NCI-H1092 (cell line): ENCODE results near the gene HCN4.

Experiments used
- DNase-seq: peaks from one replicate; lab custom pipeline; 2025; lab: John Stamatoyannopoulos, UW

The HCN4 gene

DNA sequence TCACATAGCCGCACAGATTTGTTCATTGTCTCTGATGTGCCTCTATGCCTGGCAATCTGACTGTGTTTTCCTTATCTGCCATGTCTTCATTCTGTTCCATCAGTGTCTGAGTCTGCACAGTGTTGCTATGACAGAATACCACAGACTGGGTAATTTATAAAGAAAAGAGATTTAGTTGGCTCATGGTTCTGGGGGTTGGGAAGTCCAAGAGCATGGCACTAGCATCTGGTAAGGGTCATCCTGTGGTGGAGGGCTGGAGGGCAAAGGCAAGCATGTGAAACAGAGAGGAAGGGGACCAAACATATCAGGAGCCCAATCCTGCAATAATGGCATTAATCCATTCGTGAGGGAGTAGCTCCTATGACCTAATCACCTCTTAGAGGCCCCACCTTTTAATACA, 11.9 kb upstream of the HCN4 start:
- DNase-seq = no peak

DNA sequence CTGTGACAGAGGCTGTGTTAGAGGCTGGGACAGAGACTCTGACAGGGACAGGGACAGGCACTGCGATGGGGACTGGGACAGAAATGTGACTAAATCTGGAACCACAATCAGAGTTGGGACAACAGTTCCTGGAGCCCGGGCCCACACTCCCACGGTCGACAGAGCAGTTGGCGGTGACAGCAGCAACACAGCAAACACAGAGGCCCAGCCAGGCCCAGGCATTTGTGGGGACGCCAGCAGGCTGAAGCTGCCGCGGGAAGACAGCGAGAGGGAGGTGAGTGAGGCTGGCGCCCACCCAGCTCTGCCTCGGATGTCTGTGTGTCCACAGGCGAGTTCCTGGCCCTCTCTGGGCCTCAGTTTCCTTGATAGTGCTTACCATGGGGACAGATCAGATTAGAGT, 9.3 kb upstream of the HCN4 start:
- no peak for DNase-seq

DNA sequence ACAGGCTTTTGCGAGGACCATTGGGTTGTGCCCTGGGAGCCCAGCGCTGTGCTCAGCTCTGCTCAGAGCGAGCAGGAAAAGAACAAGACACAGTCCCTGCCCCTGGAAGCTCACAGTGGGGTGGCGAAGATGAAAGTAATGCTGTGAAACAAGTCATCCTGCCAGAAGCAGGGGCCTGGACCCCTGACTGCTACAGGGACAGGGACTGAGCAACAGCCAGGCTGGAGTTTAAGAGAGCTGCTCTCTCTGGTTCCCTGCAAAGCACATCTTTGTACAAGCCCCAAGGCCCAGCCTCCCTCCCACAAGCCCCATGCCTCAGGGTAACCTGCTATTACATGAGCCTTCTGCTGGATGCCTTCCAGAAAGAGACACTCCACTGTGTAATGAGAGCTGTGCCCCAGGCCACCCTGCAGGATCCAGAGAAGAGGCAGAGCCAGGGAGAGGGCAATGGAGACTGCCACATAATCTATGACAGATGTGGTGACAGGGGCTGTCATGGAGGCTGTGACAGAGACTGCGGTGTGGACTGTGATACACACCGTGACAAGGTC, 7.1 kb upstream of the HCN4 start:
- DNase-seq = peak; percentile 71

DNA sequence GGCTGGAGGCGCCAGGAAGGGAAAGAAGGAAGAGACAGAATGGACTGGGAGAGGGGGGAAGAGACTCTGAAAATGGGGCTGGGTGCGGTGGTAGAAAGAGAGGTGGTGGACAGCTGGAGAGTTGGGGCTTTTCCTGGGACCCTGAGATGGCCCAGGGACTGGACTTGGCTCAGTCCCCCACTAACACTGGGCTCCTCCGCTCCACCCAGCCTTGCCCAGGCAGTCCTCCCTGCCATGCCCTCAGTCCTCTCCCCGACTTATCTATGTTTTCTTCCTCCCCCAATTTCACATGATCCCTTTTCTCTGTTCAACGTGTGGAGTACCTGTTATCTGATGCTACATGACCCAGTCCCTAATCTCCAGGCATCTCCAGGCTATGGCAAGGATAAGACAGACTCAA, 6.3 kb upstream of the HCN4 start:
- no peak for DNase-seq

DNA sequence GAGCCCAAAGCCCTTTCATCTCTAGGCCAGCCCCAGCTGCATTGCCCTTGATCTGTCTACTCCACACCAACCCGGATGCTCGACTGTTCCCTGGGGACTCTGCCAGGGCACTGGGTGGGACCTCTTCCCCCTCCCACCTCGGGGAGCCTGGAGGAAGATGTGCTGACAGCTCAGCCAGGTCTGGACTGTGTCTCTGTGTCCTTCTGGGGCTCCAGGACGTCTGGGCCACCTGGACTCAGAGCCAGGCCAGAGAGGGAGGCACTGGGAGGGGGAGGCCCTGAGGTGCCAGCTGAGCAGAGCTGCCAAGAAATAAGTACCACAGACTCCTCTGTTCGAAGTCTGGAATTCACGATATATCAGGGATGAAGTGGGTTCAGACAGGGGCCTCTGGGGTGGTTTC, 5.8 kb upstream of the HCN4 start:
- no peak for DNase-seq

DNA sequence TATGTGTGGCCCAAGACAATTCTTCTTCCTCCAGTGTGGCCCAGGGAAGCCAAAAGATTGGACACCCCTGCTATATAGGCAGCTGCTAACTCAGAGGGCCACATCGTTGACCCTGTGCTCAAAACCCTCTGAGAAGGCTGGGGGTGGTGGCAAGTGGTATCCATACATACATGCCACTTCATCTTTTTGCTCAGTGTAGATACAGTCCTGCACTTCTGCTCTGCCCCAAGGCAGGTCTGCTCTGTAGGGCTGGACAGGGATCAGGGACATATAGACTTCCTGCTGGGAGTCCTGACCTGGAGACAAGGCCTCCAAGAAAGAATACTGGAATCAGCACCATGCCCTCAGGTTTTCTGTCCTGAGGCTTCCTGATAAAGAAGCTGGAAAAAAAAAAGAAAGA, 4.5 kb upstream of the HCN4 start:
- DNase-seq = no peak

DNA sequence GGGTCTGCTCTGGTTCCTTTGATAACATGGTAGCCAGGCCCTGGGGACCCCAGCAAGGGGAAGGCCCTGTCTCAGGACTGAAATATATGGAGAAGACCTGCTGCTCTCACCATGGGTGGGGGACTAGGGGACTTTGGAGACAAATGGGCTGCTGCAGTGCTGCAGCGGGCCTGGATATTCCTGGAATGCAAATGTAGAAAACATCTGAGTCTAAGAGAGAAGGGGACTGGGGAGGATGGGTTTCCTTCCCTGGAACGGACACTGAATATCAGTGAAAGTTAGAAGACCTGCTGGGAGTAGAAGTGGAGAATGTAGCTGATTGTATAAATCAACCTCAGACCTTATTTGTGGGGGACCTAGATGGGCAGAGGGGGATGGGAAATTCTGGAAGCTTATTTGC, 3.1 kb upstream of the HCN4 start:
- DNase-seq = no peak

DNA sequence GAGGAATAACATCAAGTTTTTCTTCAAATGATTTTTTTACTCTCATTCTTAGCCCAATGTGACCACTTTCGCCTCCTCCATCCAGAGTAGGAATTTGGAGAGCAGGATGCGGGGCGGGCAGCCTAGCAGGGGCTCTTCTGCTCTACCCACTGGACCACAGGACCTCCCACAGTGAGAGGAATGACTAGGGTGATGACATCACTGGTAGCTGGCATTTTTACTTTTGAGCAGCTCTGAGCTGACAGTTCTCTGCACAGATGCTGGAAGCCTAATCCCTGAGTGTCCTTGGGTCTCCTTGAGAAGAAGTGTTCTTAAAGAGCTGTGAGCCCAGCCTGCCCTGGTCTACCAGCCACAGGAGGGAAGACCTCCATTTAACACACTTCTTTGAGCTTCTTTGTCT, 1.4 kb upstream of the HCN4 start:
- no peak for DNase-seq

DNA sequence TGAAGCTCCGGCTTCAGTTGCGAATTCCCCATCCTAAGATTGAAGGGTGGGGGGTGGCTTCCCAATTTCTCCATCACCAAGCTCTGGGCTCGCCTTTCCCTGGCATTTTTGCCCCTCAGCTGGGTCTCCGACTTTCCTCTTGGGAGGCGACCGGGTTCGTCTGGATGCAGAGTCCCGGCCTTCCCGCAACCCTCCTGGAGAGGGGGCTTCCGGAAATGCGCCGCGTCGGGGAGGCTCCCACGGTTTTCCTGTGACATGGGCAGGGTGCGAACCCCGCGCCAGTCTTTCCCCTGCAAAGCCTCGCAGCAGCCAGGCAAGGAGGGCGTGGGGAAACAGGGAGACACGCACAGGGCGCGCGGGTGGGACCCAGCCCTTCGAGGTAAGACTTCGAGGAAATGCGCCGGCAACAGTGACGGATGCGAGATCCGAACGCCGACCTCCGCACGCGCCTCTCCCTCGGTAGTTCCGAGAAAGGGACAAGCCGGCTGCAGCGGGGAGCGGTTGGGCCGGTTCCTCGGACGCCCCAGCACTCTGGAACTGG, 466 bp upstream of the HCN4 start:
- DNase-seq = no peak

DNA sequence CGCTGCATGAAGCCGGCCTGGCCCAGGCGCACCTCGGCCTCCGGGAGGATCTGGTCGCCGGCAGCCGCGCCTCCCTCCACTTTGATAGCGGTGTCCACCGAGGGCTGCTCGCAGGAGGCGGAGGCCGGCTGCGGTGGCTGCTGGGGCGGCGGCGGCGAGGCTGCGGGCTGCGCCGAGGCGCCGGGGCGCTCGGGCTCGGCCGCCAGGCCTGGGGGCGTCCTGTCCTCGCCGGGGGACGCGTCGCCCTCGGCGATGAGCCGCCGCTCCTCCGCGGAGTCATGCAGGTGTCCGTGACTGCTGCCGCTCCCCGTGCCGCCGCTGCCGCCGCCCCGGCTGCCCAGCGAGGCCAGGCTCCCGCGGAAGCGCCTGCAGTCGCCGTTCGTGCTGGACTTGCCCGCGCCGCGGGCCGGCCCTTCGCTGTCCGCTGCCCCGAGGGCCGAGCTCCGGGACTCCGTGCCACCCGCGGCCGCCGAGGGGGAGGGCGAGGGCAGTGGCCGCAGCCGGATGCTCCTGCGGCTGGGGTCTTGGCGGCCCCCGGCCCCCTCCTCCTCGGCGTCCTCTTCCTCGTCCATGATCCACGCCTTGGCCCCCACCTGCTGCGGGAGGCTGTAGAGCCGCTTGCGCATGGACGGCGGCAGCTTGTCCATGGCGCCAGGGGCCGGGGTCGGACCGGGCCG, 996 bp downstream of the HCN4 start:
- no peak for DNase-seq

DNA sequence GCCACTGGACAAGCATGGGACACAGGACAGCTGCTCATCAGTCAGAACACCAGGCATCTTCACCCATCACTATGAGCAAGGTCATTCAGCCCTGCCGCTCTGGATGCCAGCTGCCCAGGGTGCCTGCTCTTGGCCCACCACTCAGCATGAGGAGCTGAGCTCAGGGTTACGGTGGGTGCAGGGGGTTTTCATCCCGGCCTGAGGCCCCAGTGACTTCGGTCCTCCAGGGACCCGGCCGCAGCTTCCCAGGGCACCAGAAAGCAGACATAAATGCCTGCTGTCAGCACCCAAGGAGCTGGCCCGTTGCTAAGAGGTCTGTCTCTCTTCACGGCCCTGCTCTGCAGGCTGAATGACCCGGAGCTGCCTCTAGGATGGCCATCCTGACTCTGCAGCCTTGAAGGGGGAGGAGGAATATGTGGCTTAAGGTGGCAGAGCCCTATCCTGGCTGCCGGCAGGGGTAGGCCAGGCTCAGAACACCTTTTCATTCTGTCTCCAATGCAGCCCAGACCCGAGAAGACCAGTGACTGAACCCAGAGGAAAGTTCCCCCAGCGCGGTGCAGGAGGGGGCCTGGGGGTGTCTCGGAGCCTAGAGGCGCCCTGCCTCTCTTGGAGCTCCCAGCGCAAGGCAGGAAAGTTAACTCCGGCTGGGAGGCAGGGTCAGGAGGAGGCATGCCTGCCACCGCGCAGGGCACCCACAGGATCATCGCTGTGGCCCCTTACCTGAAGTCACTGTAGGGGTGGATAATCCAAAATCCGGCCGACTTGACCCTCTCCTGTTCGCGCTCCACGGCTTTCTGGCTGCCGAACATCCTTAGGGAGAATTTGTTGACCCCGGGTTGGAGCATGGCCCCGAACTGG, 1.8 kb downstream of the HCN4 start:
- DNase-seq = no peak

DNA sequence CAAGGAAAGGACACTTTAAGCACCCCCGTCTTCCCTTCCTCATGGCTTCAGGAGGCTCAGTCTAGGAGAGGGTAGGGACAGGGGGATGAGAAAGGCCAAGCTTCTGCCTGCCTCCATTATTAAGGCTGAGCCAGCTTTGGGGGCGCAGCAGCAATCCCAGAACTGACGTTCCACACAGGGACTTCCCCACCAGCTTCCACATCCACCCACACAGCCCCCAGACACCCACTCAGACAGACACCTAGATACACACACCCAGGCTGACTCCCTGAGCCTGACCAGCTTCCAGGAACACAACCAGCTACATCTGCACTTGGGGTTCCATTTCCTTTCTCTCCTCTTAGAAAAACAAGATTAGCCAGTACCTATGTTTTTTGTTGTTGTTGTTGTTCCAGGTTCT, 4.7 kb downstream of the HCN4 start:
- no peak for DNase-seq

DNA sequence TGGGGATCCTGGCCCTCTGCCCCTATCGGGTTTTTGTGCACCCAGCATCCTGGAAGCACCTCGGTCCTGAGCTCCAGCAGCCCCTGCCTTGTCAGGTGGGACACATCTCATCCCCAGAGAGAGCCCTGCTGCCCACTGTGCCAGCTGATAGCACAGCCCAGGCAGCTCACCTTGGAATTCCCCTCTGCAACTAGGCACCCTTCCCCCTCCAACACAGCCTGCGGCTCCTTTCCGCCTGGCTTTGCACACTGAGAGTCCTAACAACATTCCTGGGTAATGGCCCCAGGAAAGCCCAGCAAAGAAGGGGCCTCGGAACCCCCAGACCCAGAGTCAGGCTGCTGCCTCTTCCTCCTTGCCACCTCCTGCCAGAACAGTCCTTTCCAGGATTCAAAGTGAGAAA, 5.9 kb downstream of the HCN4 start:
- DNase-seq = no peak

DNA sequence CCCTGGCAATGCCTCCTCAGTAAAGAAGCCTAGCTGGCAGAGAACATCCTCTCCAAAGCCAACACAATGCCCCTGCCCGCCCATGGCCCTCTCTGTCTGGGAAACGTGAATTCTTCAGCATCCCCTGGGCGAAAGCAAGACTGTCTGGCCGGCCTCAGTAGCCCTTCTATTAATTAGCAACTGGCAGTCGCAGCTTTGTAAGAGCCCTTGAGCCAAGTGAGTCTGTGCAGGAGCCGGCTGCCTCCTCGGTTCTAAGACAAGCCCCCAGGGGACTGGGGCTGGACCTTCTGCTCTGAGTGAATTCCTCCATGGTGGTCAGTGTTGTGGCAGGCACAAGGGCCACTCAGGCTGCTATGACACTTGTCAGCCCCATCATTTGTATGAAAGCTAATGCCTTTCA, 7.4 kb downstream of the HCN4 start:
- no peak for DNase-seq

DNA sequence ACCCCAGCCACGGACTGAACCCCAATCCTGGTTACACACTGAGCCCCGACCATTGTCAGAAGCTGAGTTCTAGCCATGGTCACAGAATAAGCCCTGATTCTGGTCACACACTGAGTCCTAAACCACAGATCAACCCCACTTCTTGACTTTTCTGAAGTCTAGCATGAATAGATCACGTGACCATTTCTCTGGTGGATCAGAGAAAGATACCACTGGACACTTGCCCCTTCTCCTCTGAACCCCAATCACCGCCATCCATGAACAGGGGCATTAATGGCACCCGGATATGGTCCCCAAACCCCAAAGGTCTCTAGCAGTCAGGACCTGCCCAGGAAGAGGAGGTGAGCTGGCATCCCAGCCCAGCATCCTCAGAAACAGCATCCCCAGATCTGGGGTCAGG, 9.1 kb downstream of the HCN4 start:
- DNase-seq = no peak

DNA sequence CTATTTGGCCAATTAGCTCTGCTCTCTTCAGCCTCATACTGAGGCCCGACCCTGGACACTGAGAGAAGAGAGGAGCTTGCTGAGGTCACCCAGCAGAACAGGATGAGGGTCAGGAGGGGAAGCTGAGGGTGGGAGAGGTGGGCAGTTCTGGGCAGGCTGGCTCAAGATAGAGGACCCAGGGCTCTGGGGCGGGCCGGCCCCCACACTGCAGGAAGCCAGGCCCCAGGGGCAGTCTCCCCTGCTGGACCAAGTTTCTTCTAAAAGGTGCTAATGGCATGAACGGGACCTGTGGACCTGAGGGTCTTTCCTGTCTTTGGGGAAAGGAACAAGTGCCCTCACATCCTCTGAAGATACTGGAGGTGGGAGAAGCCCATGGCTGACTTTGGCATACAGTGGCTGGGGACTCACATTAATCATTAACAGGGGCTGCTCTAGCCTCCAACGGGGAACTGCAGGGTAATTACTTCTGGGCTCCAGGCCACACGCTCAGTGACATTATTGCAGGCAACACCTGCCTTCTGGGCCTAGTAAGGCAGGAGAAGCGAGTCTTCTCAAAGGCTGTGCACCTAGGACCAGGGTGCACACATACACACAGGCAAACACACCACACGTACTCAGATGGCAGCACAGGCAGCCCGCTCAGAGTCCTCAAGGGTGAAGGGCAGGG, 10.6 kb downstream of the HCN4 start:
- peak; percentile 80 for DNase-seq

DNA sequence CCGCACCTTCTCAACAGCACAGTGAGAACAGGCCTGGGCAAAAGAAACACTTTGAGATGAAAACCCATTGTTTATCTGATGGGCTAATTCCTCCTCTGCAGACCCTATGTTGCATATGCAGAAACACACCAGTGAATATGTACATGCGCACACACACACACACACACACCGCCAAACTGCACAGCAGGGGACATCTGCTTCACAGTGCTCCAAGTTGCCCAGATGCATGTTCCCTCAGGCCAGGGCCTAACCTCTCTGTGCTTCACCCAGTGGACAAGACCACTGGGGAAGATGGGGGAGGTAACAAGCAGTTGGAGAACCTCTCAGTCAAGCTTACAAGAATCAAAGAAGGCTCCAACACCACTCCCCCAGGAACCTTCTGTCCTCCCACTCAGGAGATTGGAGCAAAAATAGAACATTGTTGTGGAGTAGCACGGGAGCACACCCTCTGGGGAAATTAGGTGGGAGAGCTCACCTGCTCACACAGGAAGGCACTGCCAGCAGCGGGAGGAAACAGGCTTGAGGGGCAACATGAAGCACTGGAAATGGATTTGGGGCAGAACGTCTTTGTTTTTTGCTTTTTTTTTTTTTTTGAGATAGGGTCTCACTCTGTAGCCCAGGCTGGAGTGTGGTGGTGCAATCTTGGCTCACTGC, 13.0 kb downstream of the HCN4 start:
- DNase-seq = no peak

DNA sequence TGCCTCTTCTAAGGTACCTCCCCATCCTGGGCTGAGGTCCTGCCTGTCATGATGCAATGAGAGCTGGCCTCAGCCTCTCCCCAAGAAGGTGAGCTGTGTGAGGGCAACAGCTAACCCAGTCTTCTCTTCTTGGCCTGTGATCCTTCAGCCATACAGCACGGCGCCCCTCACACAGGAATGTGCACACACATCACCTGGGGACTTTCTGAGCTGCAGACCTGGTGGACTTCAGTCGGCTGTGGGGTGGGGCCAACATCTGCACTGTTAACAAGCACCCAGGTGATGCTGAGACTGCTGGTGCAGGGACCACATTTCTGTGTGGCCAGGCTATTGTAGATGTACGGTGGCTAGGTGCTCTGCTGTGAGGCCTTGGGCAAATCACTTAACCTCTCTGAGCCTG, 14.5 kb downstream of the HCN4 start:
- no peak for DNase-seq

DNA sequence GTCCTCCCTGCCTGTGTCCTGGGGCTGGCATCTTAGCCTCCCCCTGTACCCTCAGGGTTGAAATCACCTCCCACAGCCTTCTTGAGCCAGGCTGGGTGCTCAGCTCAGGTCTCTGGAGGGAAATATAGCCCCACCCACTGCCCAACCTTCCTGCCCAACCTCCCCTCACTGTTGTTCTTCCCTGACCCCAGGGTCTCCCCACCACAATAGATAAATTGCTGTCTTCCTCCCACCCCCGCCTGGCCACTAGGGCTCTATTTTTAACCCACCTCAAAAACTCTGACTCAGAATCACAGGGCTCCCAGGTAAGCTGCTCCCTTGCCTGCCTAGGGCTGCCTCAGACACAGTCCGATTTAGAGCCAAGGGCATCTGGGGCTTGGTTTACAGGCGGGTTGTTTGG, 15.0 kb downstream of the HCN4 start:
- DNase-seq = no peak

DNA sequence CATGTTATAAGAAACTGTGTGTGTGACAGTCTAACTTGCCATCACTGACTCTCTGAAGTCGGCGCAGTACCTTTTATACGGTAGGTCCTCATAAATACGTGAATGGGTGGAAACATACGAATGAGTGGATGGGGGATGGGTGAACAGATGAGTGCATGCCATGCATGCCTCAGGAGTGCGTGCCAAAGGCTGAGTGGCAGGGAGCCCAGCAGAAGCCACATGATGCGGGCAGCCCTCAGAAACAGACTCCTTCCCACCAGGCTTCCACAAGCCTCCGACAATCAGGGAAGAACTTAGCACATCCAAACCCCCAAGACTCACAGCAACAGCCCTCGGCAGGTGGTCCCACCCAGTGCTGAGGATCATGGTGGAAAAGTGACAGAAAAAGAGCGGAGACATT, 16.7 kb downstream of the HCN4 start:
- no peak for DNase-seq

DNA sequence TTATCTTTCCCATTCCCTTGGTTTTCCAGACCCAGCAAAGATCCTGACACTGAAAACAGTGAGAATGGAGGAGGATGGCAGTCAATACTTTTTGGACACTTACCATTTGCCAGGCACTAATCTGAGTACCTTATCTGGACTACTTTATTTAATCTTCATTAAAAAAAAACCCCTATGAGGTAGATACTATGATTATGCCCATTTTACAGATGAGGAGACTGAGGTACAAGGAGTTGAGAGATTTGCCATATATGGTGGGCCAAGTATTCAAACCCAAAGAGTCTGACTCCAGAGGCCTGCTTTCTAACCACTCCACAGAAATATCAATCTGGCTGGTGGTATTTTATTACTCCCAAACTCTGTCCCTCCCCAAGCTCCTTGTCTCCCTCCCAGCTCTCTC, 19.6 kb downstream of the HCN4 start:
- no peak for DNase-seq

DNA sequence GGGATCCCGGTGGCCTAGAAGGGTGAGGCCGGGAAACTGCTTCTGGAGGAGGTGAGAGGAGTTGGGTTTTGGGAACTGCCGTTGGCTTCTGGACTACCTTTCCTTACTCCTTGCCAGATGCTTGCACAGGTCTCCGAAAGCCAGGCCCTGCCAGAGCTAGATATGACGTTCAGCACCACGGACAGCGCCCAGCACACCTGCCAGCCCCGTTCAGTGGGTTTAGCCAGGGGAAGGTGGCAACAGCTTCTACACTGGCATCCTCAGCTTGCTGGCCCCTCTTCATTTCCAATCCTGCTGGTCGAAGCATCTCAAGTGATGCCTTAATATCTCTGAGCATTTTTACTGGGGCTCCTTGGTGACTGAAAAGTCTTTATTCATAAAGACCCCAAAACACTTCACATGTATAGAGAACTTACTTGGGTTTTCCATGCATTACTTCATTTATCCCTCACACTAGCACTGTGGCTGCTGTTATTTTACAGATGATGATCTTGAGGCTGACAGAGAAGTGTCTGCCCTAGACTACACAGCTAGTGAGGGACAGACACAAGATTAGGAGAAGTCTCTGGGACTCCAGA, 21.9 kb downstream of the HCN4 start:
- DNase-seq = no peak
